Measurements from ENCODE around the gene PANX1. TPM values are rescaled to one million over a fixed set of nuclear protein-coding genes. Genes with fewer than 3 reads are reported as not detected.
"Not testable (repeated sequence)": the region's sequence is repeated elsewhere in the genome, so short reads cannot be mapped to it uniquely, and the experiment has no call there.

The PANX1 gene
- polyA plus RNA-seq, 1 experiment: 52.9 TPM

- ChIA-PET POLR2A (interaction anchor here (1.4 kb wide), 1 partner anchor 12 kb away, joined by 3 read pairs; no protein-coding TSS in a partner anchor), CTCF (no interaction called here)
- no peak overlapping the region for H3K27ac ChIP-seq (ENCODE audit: low read depth, low read length)
- no peak for DNase-seq (ENCODE audit: low read depth, low spot score)
- no peaks in the 10 kb centered on the region for H3K9me3 ChIP-seq (ENCODE audit: control insufficient read depth, insufficient read depth, low read length)
- H3K4me3 ChIP-seq (ENCODE audit: low read depth, low read length): no peak overlapping the region
- H3K27me3 ChIP-seq (ENCODE audit: control insufficient read depth, insufficient read depth, low read length): no peaks in the 10 kb centered on the region
- TF ChIP-seq CTCF (IDR thresholded peaks at IDR 0.05; ENCODE audit: low read depth, low read length): no peak
Observed at GRCh38 chr11:94117197-94117574, 11.5 kb upstream of the PANX1 start.

- ChIA-PET CTCF (no interaction called here), POLR2A (no interaction called here)
- no peak for DNase-seq (ENCODE audit: low read depth, low spot score)
- Histone ChIP-seq H3K27ac (ENCODE audit: low read depth, low read length) (no peak overlapping the region), H3K4me3 (ENCODE audit: low read depth, low read length) (no peak overlapping the region), H3K9me3 (ENCODE audit: control insufficient read depth, insufficient read depth, low read length) (no peaks in the 10 kb centered on the region), H3K27me3 (ENCODE audit: control insufficient read depth, insufficient read depth, low read length) (no peaks in the 10 kb centered on the region)
- TF ChIP-seq CTCF (IDR thresholded peaks at IDR 0.05; ENCODE audit: low read depth, low read length): no peak
Observed at GRCh38 chr11:94117871-94118270, 10.8 kb upstream of the PANX1 start.

- H3K9me3 ChIP-seq (ENCODE audit: control insufficient read depth, insufficient read depth, low read length); DNase-seq (ENCODE audit: low read depth, low spot score); H3K27me3 ChIP-seq (ENCODE audit: control insufficient read depth, insufficient read depth, low read length); H3K4me3 ChIP-seq (ENCODE audit: low read depth, low read length); H3K27ac ChIP-seq (ENCODE audit: low read depth, low read length): not testable (repeated sequence)
- CTCF ChIA-PET: interaction anchor here (0.6 kb wide), 1 partner anchor 64 kb away, joined by 3 read pairs; no protein-coding TSS in a partner anchor
- POLR2A ChIA-PET: interaction anchor here (1.4 kb wide), 1 partner anchor 9 kb away, joined by 3 read pairs; the partner anchor contains the start of gene PANX1
Observed at GRCh38 chr11:94119676-94120075, 9.0 kb upstream of the PANX1 start.

GRCh38 chr11:94120516-94120915 is 8.1 kb upstream of the PANX1 start:
- POLR2A ChIA-PET: interaction anchor here (1.4 kb wide), 1 partner anchor 8 kb away, joined by 3 read pairs; the partner anchor contains the start of gene PANX1
- H3K4me3 ChIP-seq (ENCODE audit: low read depth, low read length); H3K9me3 ChIP-seq (ENCODE audit: control insufficient read depth, insufficient read depth, low read length); CTCF ChIA-PET; H3K27me3 ChIP-seq (ENCODE audit: control insufficient read depth, insufficient read depth, low read length); DNase-seq (ENCODE audit: low read depth, low spot score): not testable (repeated sequence)
- peak overlapping the region; percentile 11 for H3K27ac ChIP-seq (ENCODE audit: low read depth, low read length)

GRCh38 chr11:94120946-94121345 is 7.7 kb upstream of the PANX1 start:
- ChIA-PET POLR2A (no interaction called here), CTCF (no interaction called here)
- H3K27ac ChIP-seq (ENCODE audit: low read depth, low read length): peak overlapping the region; percentile 52
- peak; percentile 54 for DNase-seq (ENCODE audit: low read depth, low spot score)
- H3K9me3 ChIP-seq (ENCODE audit: control insufficient read depth, insufficient read depth, low read length): no peaks in the 10 kb centered on the region; the same call in 1 of the 2 replicates
- H3K27me3 ChIP-seq (ENCODE audit: control insufficient read depth, insufficient read depth, low read length): no peaks in the 10 kb centered on the region
- no peak for TF ChIP-seq CTCF (IDR thresholded peaks at IDR 0.05; ENCODE audit: low read depth, low read length)
- H3K4me3 ChIP-seq (ENCODE audit: low read depth, low read length): no peak overlapping the region

GRCh38 chr11:94125407-94126115 is 3.1 kb upstream of the PANX1 start:
- Histone ChIP-seq H3K27me3 (ENCODE audit: control insufficient read depth, insufficient read depth, low read length) (no peaks in the 10 kb centered on the region), H3K4me3 (ENCODE audit: low read depth, low read length) (no peak overlapping the region), H3K9me3 (ENCODE audit: control insufficient read depth, insufficient read depth, low read length) (no peaks in the 10 kb centered on the region; the same call in none of the 2 replicates), H3K27ac (ENCODE audit: low read depth, low read length) (no peak overlapping the region)
- POLR2A ChIA-PET: no interaction called here
- TF ChIP-seq CTCF (IDR thresholded peaks at IDR 0.05; ENCODE audit: low read depth, low read length): no peak
- CTCF ChIA-PET: no interaction called here
- DNase-seq (ENCODE audit: low read depth, low spot score): no peak

All from AG04450 (cell line).